CD4-positive, alpha-beta T cell treated with Interferon alpha-2 for 1 hour (primary cell): ENCODE results near the gene ZNF80.
A peak's percentile ranks its signal among the peaks of the same experiment; 100 is the strongest.

ENCODE experiments used
- DNase-seq, 2 donors: peaks; one replicate each; pipeline ENCODE4 v3.0.0-alpha.2; 2020 to 2022

ZNF80 gene

GRCh38 chr3:114218578-114219185 lies 18.7 kb downstream of the ZNF80 start:
- no peak for DNase-seq

- no peak for DNase-seq
Measured at GRCh38 chr3:114218006-114218405, 19.4 kb downstream of the ZNF80 start.

GRCh38 chr3:114217266-114217665 lies 20.1 kb downstream of the ZNF80 start:
- no peak for DNase-seq

- no peak for DNase-seq
Measured at GRCh38 chr3:114216186-114216970, 21.0 kb downstream of the ZNF80 start.

GRCh38 chr3:114214542-114215341 lies 22.6 kb downstream of the ZNF80 start:
- peak; percentile 66 to 87 for DNase-seq

GRCh38 chr3:114213627-114214541 lies 23.5 kb downstream of the ZNF80 start:
- peak; percentile 77 to 84 for DNase-seq

GRCh38 chr3:114213292-114213626 lies 24.1 kb downstream of the ZNF80 start:
- DNase-seq, result no peak

- DNase-seq, result no peak
Measured at GRCh38 chr3:114212646-114213045, 24.7 kb downstream of the ZNF80 start.

- DNase-seq, result no peak
Measured at GRCh38 chr3:114207768-114208167, 29.6 kb downstream of the ZNF80 start.

- no peak for DNase-seq
Measured at GRCh38 chr3:114206342-114206741, 31.0 kb downstream of the ZNF80 start.

- no peak for DNase-seq
Measured at GRCh38 chr3:114205541-114205940, 31.8 kb downstream of the ZNF80 start.

GRCh38 chr3:114194750-114195149 lies 42.6 kb downstream of the ZNF80 start:
- DNase-seq, result no peak

GRCh38 chr3:114192136-114192535 lies 45.2 kb downstream of the ZNF80 start:
- DNase-seq, result no peak

- no peak for DNase-seq
Measured at GRCh38 chr3:114186501-114186900, 50.9 kb downstream of the ZNF80 start.
